GM12878 (cell line): ENCODE results near the gene ITIH1. TPM values are rescaled to one million over a fixed set of nuclear protein-coding genes. Genes with fewer than 3 reads are reported as not detected.

Experiments
- ATAC-seq: fragments of 200-7000 bp; cut with Tn5 transposase; 3 replicates; pipeline ENCODE4 v1.9.1; 2020; ENCODE audit warnings: mild to moderate bottlenecking, moderate library complexity
- BruUV-seq: library from RNA; stranded (reverse); fragments of 400-500 nt; replicated peaks from 2 replicates; lab custom pipeline; 2021; lab: Mats Ljungman, UMichigan
- CTCF ChIA-PET: fragments of 300-600 bp; sonication (Branson Sonifier 250); formaldehyde crosslinking; extraction: SDS; loops from one replicate; lab custom pipeline; 2021; ENCODE audit warnings: inconsistent platforms; lab: Yijun Ruan, JAX
- POLR2A ChIA-PET: fragments of 350-600 bp; formaldehyde crosslinking; extraction: SDS; loops from one replicate; lab custom pipeline; 2021; ENCODE audit warnings: inconsistent platforms; lab: Charles Lee
- RAD21 ChIA-PET: fragments of 300-600 bp; sonication (Branson Sonifier 250); formaldehyde crosslinking; loops from one replicate; lab custom pipeline; 2023; ENCODE audit warnings: antibody characterized with exemption; ENCODE audit not compliant: unreplicated experiment; lab: Charles Lee
- SMC1A ChIA-PET: fragments of 300-600 bp; sonication (Branson Sonifier 250); formaldehyde crosslinking; loops from one replicate; lab custom pipeline; 2023; ENCODE audit not compliant: unreplicated experiment, uncharacterized antibody; lab: Charles Lee
- DNase-seq: peaks from one replicate; pipeline ENCODE4 v3.0.0-alpha.2; 2011; ENCODE audit warnings: low read depth, low spot score
- FAIRE-seq: peaks from 3 replicates; lab custom pipeline; 2011; peaks lifted over from hg19 to GRCh38; lab: Jason Lieb, UNC
- H2AFZ ChIP-seq: 2 replicates; pipeline ENCODE4 v1.6.0; 2011; ENCODE audit warnings: low read depth, low read length, control low read depth; ENCODE audit not compliant: control insufficient read depth
- H3K27ac ChIP-seq: 2 replicates; pipeline ENCODE4 v1.5.1; 2011; ENCODE audit warnings: control low read depth; ENCODE audit not compliant: control insufficient read depth, insufficient read depth
- H3K27me3 ChIP-seq, 2 experiments: replicated peaks in 1 of 2; 2 replicates each; pipeline versions ENCODE4 v1.6.0 to v1.6.1; 2011; ENCODE audit warnings: low read length in 1 of 2; ENCODE audit not compliant: control insufficient read depth in 2 of 2, insufficient read depth in 2 of 2
- H3K36me3 ChIP-seq, 2 experiments: 2 replicates each; pipeline ENCODE4 v1.5.1; 2011; ENCODE audit warnings: low read length in 1 of 2; ENCODE audit not compliant: control insufficient read depth in 2 of 2, insufficient read depth in 2 of 2
- H3K4me1 ChIP-seq: 2 replicates; pipeline ENCODE4 v1.6.1; 2011; ENCODE audit warnings: mild to moderate bottlenecking, low read length, moderate library complexity, mixed read lengths; ENCODE audit not compliant: control insufficient read depth, insufficient read depth
- H3K4me2 ChIP-seq: 2 replicates; pipeline ENCODE4 v1.6.0; 2011; ENCODE audit warnings: control low read depth; ENCODE audit not compliant: control insufficient read depth, insufficient read depth
- H3K4me3 ChIP-seq: fragments of 200-600 bp; sonication (generic); 2 replicates; pipeline ENCODE4 v1.5.1; 2016
- H3K79me2 ChIP-seq: 2 replicates; pipeline ENCODE4 v1.6.0; 2011; ENCODE audit warnings: low read length; ENCODE audit not compliant: control insufficient read depth, insufficient read depth
- H3K9ac ChIP-seq: 2 replicates; pipeline ENCODE4 v1.8.0; 2011; ENCODE audit warnings: low read length, control low read depth, mixed read lengths; ENCODE audit not compliant: control insufficient read depth, insufficient read depth
- H3K9me3 ChIP-seq: replicated peaks from 3 replicates; pipeline ENCODE4 v1.5.1; 2011; ENCODE audit warnings: mild to moderate bottlenecking, low read length; ENCODE audit not compliant: control insufficient read depth, insufficient read depth
- H4K20me1 ChIP-seq: 2 replicates; pipeline ENCODE4 v1.6.0; 2011; ENCODE audit not compliant: control insufficient read depth, insufficient read depth
- IRF4 ChIP-seq: IDR thresholded peaks from 2 replicates; pipeline ENCODE4 v1.6.1; 2011; ENCODE audit warnings: low read depth, low read length
- NFXL1 ChIP-seq: fragments of 450-650 bp; IDR thresholded peaks from 2 replicates; pipeline ENCODE4 v1.6.1; 2017; ENCODE audit warnings: antibody characterized with exemption, mild to moderate bottlenecking, borderline replicate concordance
- POLR2A ChIP-seq: IDR thresholded peaks from 2 replicates; pipeline ENCODE4 v1.6.1; 2011; ENCODE audit warnings: low read depth, mild to moderate bottlenecking, low read length
- SIX5 ChIP-seq: IDR thresholded peaks from 2 replicates; pipeline ENCODE4 v1.6.1; 2011; ENCODE audit warnings: mild to moderate bottlenecking, low read depth, low read length, moderate library complexity; ENCODE audit not compliant: severe bottlenecking
- WGBS: methylation state at CpG from one replicate; pipeline ENCODE4 v1.1.6; 2016; ENCODE audit warnings: low lambda C conversion rate; ENCODE audit not compliant: insufficient replicate concordance, insufficient coverage; ENCODE audit errors: missing lambda C conversion rate; 5-methylcytosine and 5-hydroxymethylcytosine counted together
- in situ Hi-C: fragments of 300-500 bp; cut with MboI; formaldehyde crosslinking; loops from 9 replicates; pipeline ENCODE4 v1.14.3; 2018; ENCODE audit warnings: mixed read lengths
- intact Hi-C: fragments of 100-400 bp; cut with micrococcal nuclease; formaldehyde crosslinking; loops from one replicate; pipeline ENCODE4 v1.14.2; 2022; ENCODE audit not compliant: unreplicated experiment
- polyA plus RNA-seq, 11 experiments: library from polyadenylated mRNA; depleted of rRNA in 4 of 11; unstranded in 6 of 11; stranded (reverse) in 5 of 11; fragments of >200 nt; fragmentation: Nextera tagmentation in 4 of 11; fragmentation: Illumina TruSeq in 1 of 11; extraction: Ambion mirVana in 4 of 11; extraction: Trizol in 1 of 11; gene quantifications; 1 replicate in 1 of 11; 2 replicates in 10 of 11; pipeline versions ENCODE4 v1.2.1 to v1.2.3, GENCODE V29; 2011 to 2016; ENCODE audit warnings: inconsistent platforms in 2 of 11, missing spikeins in 2 of 11, low read depth in 1 of 11
- total RNA-seq, 4 experiments: library from RNA; depleted of rRNA in 3 of 4; stranded (reverse); fragments of >200 nt in 3 of 4; fragmentation: Illumina TruSeq in 1 of 4; extraction: Trizol in 1 of 4; gene quantifications; 2 replicates each; pipeline versions ENCODE4 v1.2.1 to v1.2.3, GENCODE V29; 2013 to 2021

The ITIH1 gene
- total and polyA plus RNA-seq, 10 of the 15 experiments (the other 5 are each of a cell fraction or from before 2014, with no cell fraction given): 0.33 to 0.64 (median 0.44) TPM; not detected in 7

DNA sequence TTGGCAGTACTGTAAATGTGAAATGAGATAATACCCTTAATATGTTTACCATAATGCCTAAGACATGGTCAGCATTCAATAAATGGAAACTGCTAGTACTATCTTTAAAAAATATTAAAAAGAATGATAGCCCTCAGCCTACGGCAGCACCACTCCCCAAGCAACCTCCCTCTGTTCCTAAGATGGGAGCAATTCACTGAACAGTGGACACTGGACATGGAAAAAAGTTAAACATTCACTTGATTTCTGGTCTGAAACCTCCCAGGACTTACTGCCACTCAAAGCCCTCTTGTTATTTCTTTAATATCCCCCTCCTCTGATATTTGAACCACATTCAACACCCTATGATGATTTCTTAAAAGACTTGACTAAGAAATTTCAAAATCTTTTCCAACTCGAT lies 33.7 kb upstream of the ITIH1 start:
- no peak overlapping the region for H3K4me3 ChIP-seq
- POLR2A ChIA-PET: no interaction called here
- H3K9me3 ChIP-seq: no peaks in the 10 kb centered on the region
- SMC1A ChIA-PET: interaction anchor here (0.9 to 1.1 kb wide), 5 partner anchors 13 to 327 kb away, joined by 3 to 4 read pairs (median 3); no protein-coding TSS in a partner anchor
- no peaks in the 10 kb centered on the region for H3K79me2 ChIP-seq
- TF ChIP-seq POLR2A: no peak
- TF ChIP-seq IRF4: no peak
- TF ChIP-seq SIX5: no peak
- no peaks in the 10 kb centered on the region for H4K20me1 ChIP-seq
- in situ Hi-C loops: no loop called here
- CTCF ChIA-PET: interaction anchor here (0.6 to 3.5 kb wide), 12 partner anchors 10 to 912 kb away, joined by 3 to 16 read pairs (median 4); no protein-coding TSS in a partner anchor
- H3K9ac ChIP-seq: no peak overlapping the region
- no peak overlapping the region for H3K27ac ChIP-seq
- H3K27me3 ChIP-seq: no peaks in the 10 kb centered on the region
- BruUV-seq: no TSS peak
- no peak for FAIRE-seq
- DNase-seq: no peak
- H3K4me1 ChIP-seq: no peaks in the 10 kb centered on the region
- intact Hi-C loops: loop anchor here (2.0 to 5.0 kb wide), 2 partner anchors 149 to 189 kb away; no protein-coding TSS in a partner anchor
- 59% methylated on average over 2 of the region's 2 CpGs for WGBS
- RAD21 ChIA-PET: interaction anchor here (0.9 to 2.3 kb wide), 5 partner anchors 47 to 330 kb away, joined by 3 to 6 read pairs (median 5); no protein-coding TSS in a partner anchor
- peaks cover 0 to 17% of the 10 kb centered on the region in 2 experiments; a peak in 2 of 4 replicates for H3K36me3 ChIP-seq
- H3K4me2 ChIP-seq: no peak overlapping the region
- ATAC-seq: no peak
- H2AFZ ChIP-seq: no peak overlapping the region

DNA sequence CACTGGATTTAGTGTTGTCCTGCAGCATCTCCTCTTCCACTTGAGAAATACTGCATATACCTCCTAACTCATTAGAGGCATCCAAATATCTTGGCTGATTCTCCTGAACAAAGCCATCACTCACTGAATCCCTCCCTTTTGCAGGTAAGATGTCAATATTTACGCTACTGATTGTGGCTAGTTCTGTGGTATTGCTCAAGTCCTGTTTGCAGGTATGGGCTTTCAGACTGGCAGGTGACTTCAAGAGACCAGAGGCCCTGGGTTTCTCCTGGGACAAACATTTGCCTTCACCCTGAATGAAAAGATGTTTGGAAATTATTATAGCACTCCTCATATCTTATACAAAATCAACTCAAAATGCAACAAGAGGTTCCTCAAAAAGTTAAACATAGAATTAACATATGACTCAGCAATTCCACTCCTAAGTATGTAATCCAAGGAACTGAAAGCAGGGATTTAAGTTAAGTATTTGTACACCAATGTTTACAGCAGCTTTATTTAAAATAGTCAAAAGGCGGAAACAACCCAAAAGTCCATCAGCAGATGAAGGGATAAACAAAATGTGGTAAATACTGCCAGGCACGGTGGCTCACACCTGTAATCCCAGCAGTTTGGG lies 25.2 kb upstream of the ITIH1 start:
- ChIA-PET RAD21 (no interaction called here), SMC1A (no interaction called here), CTCF (no interaction called here), POLR2A (no interaction called here)
- Histone ChIP-seq H3K4me2 (no peak overlapping the region), H3K4me1 (peaks cover 3% of the 10 kb centered on the region; the same call in 1 of the 2 replicates), H3K9me3 (no peaks in the 10 kb centered on the region), H3K79me2 (no peaks in the 10 kb centered on the region), H4K20me1 (no peaks in the 10 kb centered on the region), H3K9ac (no peak overlapping the region), H3K4me3 (no peak overlapping the region), H3K27ac (no peak overlapping the region), H2AFZ (no peak overlapping the region), H3K27me3 (no peaks in the 10 kb centered on the region), H3K36me3 (peaks cover 0 to 6% of the 10 kb centered on the region in 2 experiments; a peak in 3 of 4 replicates)
- in situ Hi-C loops (no loop called here), intact Hi-C loops (no loop called here)
- 100% methylated on average over 3 of the region's 3 CpGs for WGBS
- ATAC-seq: no peak
- DNase-seq: no peak
- TF ChIP-seq NFXL1: no peak
- BruUV-seq: no TSS peak
- FAIRE-seq: no peak
